K562 (cell line): ENCODE measurements around the gene UNC45A. TPM values are rescaled to one million over a fixed set of nuclear protein-coding genes. Genes with fewer than 3 reads are reported as not detected.

Experiments
- ATF7 ChIP-seq: fragments of 450-650 bp; IDR thresholded peaks from 2 replicates; pipeline ENCODE4 v1.7.1; 2014; ENCODE audit warnings: mild to moderate bottlenecking, moderate library complexity
- CEBPB ChIP-seq: fragments of 450-650 bp; IDR thresholded peaks from 2 replicates; pipeline ENCODE4 v1.6.1; 2016; ENCODE audit warnings: missing genetic modification characterization, missing compliant biosample characterization
- HMG20A ChIP-seq: fragments of 450-650 bp; formaldehyde crosslinking; conservative IDR thresholded peaks from 2 replicates; pipeline ENCODE4 v1.4.0; 2020; ENCODE audit warnings: mild to moderate bottlenecking, mixed read lengths
- MYC ChIP-seq, 2 experiments: fragments of 250-450 bp in 1 of 2; sonication (Bioruptor Pico) in 1 of 2; IDR thresholded peaks; 2 replicates each; pipeline versions ENCODE4 v1.5.1 to v1.6.1; 2012 to 2021; ENCODE audit warnings: low read depth in 2 of 2, borderline replicate concordance in 1 of 2, improper control_type of control experiment in 1 of 2, low read length in 1 of 2, mild to moderate bottlenecking in 1 of 2, moderate library complexity in 1 of 2
- NCOA2 ChIP-seq, 2 experiments: fragments of 450-650 bp; IDR thresholded peaks; 2 replicates each; pipeline ENCODE4 v1.6.1; 2018; ENCODE audit warnings: mild to moderate bottlenecking in 2 of 2, moderate library complexity in 1 of 2; ENCODE audit not compliant: partially characterized antibody in 2 of 2
- NR4A1 ChIP-seq, 2 experiments: fragments of 250-450 bp in 1 of 2; fragments of 450-650 bp in 1 of 2; sonication (Bioruptor Pico) in 1 of 2; IDR thresholded peaks; 2 replicates each; pipeline versions ENCODE4 v1.4.0 to v1.6.1; 2016 to 2020; ENCODE audit warnings: mild to moderate bottlenecking in 2 of 2, missing compliant biosample characterization in 1 of 2, missing genetic modification characterization in 1 of 2, moderate library complexity in 1 of 2
- NRF1 ChIP-seq, 2 experiments: fragments of 450-650 bp; IDR thresholded peaks in 1 of 2; conservative IDR thresholded peaks in 1 of 2; 2 replicates each; pipeline ENCODE4 v1.6.1; 2014; ENCODE audit warnings: mild to moderate bottlenecking in 2 of 2
- PPARD ChIP-seq: fragments of 250-450 bp; sonication (Bioruptor Pico); IDR thresholded peaks from 2 replicates; pipeline ENCODE4 v1.8.0; 2022; ENCODE audit warnings: inconsistent platforms, mild to moderate bottlenecking, moderate library complexity
- PRPF4 ChIP-seq: fragments of 200-400 bp; formaldehyde crosslinking; IDR thresholded peaks from one replicate; pipeline ENCODE4 v1.6.1; 2017; ENCODE audit warnings: low read length, low read depth, mild to moderate bottlenecking; ENCODE audit not compliant: insufficient read depth, poor library complexity, severe bottlenecking
- STAT5A ChIP-seq: IDR thresholded peaks from 2 replicates; pipeline ENCODE4 v1.6.1; 2012; ENCODE audit warnings: low read length, inconsistent platforms, borderline replicate concordance
- STAT5B ChIP-seq: fragments of 250-450 bp; sonication (Bioruptor Pico); IDR thresholded peaks from 2 replicates; pipeline ENCODE4 v1.8.0; 2021; ENCODE audit warnings: mild to moderate bottlenecking, inconsistent platforms
- THRAP3 ChIP-seq: fragments of 450-650 bp; IDR thresholded peaks from 2 replicates; pipeline ENCODE4 v1.6.1; 2016; ENCODE audit warnings: mild to moderate bottlenecking, inconsistent platforms, borderline replicate concordance
- ZKSCAN3 ChIP-seq: fragments of 250-450 bp; sonication (Bioruptor Pico); IDR thresholded peaks from 2 replicates; pipeline ENCODE4 v1.4.0; 2020
- ZNF143 ChIP-seq: sonication (generic); formaldehyde crosslinking; IDR thresholded peaks from 2 replicates; pipeline ENCODE4 v1.9.0; 2022; ENCODE audit warnings: mild to moderate bottlenecking, missing genetic modification reagents
- ZNF586 ChIP-seq: fragments of 450-650 bp; formaldehyde crosslinking; conservative IDR thresholded peaks from 2 replicates; pipeline ENCODE4 v1.4.0; 2020; ENCODE audit warnings: mild to moderate bottlenecking, moderate library complexity
- ZNF778 ChIP-seq: fragments of 450-650 bp; formaldehyde crosslinking; IDR thresholded peaks from 2 replicates; pipeline ENCODE4 v1.4.0; 2020; ENCODE audit warnings: mild to moderate bottlenecking, moderate library complexity
- polyA plus RNA-seq, 8 experiments: library from polyadenylated mRNA; depleted of rRNA in 4 of 8; stranded (reverse) in 5 of 8; unstranded in 3 of 8; fragments of >200 nt; fragmentation: Nextera tagmentation in 2 of 8; fragmentation: Illumina TruSeq in 1 of 8; extraction: Ambion mirVana in 2 of 8; extraction: Trizol in 1 of 8; gene quantifications; 2 replicates each; pipeline versions ENCODE4 v1.2.1 to v1.2.3, GENCODE V29; 2011 to 2014; ENCODE audit warnings: inconsistent platforms in 1 of 8, missing spikeins in 1 of 8
- total RNA-seq, 7 experiments: library from RNA; depleted of rRNA in 6 of 7; stranded (reverse); fragments of >200 nt in 6 of 7; fragmentation: Illumina TruSeq in 2 of 7; extraction: Trizol in 2 of 7; gene quantifications; 2 replicates each; pipeline versions ENCODE4 v1.2.1 to v1.2.3, GENCODE V29; 2011 to 2021; ENCODE audit warnings: low replicate concordance in 1 of 7
- TF ChIP-seq, protein P1 (sequence below): sonication (generic); formaldehyde crosslinking; IDR thresholded peaks from 2 replicates; pipeline ENCODE4 v1.8.1; 2023; ENCODE audit warnings: mild to moderate bottlenecking, missing genetic modification reagents
- TF ChIP-seq, protein P2 (sequence below): sonication (generic); formaldehyde crosslinking; IDR thresholded peaks from 2 replicates; pipeline ENCODE4 v1.9.0; 2022; ENCODE audit warnings: mild to moderate bottlenecking, missing genetic modification reagents
- TF ChIP-seq, protein P3 (sequence below): fragments of 250-450 bp; sonication (Bioruptor Pico); IDR thresholded peaks from 2 replicates; pipeline ENCODE4 v1.4.0; 2020
- TF ChIP-seq, protein P4 (sequence below): sonication (generic); formaldehyde crosslinking; IDR thresholded peaks from 2 replicates; pipeline ENCODE4 v1.8.0; 2022; ENCODE audit warnings: missing genetic modification reagents, mild to moderate bottlenecking, moderate library complexity, borderline replicate concordance
- TF ChIP-seq, protein P5 (sequence below), 2 experiments: fragments of 250-450 bp in 1 of 2; fragments of 450-650 bp in 1 of 2; sonication (Bioruptor Pico) in 1 of 2; IDR thresholded peaks; 2 replicates each; pipeline versions ENCODE4 v1.6.1 to v1.8.0; 2016 to 2021; ENCODE audit warnings: mild to moderate bottlenecking in 2 of 2, moderate library complexity in 2 of 2, missing compliant biosample characterization in 1 of 2, missing genetic modification characterization in 1 of 2

The UNC45A gene
- total and polyA plus RNA-seq, 9 of the 15 experiments (the other 6 are each of a cell fraction or from before 2014, with no cell fraction given): 22.4 to 79.3 (median 43.7) TPM

DNA sequence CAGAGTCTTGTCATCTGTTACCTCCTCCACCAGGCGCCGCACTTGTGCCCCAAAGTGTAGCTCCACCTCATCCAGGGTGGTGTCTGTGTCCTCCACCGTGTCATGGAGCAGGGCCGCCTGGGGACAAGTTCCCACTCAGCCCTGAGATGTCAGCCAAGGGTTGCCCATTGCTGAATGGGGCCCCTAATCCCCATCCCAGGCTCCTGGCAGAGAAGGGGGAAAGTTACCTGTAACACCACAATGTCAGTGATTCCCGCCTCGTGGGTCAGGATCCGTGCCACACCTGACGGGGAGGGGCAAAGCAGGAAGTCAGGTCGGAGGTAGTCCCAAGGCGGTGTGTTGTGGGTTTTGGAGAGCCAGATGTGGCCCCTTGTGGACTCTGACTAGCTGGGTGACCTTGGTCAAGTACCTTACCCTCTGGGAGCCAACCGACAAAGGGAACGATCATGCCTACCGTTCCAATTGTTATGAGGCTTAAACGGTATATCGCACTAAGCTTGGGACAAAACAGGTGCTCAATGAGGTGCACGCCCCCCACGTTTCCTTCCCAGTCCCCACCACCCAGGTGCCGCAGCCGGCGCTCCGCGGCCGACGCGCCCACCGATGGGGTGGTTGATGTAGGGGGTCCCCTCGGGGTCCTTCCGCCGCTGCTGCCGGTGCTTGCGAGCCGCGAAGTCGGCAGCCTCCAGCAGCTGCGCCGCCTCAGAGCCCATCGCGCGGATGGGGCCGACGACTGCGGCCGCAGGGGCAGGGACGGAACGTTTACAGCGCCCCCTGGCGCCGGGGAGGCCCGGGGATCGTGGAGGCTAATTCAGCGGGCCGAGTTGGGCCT is 3.0 kb upstream of the UNC45A start, which contains the start of gene HDDC3 (continued):
- TF ChIP-seq, protein P1, sequence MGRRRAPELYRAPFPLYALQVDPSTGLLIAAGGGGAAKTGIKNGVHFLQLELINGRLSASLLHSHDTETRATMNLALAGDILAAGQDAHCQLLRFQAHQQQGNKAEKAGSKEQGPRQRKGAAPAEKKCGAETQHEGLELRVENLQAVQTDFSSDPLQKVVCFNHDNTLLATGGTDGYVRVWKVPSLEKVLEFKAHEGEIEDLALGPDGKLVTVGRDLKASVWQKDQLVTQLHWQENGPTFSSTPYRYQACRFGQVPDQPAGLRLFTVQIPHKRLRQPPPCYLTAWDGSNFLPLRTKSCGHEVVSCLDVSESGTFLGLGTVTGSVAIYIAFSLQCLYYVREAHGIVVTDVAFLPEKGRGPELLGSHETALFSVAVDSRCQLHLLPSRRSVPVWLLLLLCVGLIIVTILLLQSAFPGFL (CRISPR knock-in tag): no peak
- no peak for TF ChIP-seq NR4A1 (CRISPR knock-in tag; IDR thresholded peaks at IDR 0.05)
- TF ChIP-seq NR4A1 (tag; IDR thresholded peaks at IDR 0.05): no peak
- no peak for TF ChIP-seq ZKSCAN3 (CRISPR knock-in tag)
- no peak for TF ChIP-seq NCOA2 (IDR thresholded peaks at IDR 0.05; ENCODE audit: partially characterized antibody in 2 of 2)
- TF ChIP-seq, protein P2, sequence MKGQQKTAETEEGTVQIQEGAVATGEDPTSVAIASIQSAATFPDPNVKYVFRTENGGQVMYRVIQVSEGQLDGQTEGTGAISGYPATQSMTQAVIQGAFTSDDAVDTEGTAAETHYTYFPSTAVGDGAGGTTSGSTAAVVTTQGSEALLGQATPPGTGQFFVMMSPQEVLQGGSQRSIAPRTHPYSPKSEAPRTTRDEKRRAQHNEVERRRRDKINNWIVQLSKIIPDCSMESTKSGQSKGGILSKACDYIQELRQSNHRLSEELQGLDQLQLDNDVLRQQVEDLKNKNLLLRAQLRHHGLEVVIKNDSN: no peak
- no peak for TF ChIP-seq PPARD (CRISPR knock-in tag)
- no peak for TF ChIP-seq STAT5B (CRISPR knock-in tag)
- TF ChIP-seq, protein P3, sequence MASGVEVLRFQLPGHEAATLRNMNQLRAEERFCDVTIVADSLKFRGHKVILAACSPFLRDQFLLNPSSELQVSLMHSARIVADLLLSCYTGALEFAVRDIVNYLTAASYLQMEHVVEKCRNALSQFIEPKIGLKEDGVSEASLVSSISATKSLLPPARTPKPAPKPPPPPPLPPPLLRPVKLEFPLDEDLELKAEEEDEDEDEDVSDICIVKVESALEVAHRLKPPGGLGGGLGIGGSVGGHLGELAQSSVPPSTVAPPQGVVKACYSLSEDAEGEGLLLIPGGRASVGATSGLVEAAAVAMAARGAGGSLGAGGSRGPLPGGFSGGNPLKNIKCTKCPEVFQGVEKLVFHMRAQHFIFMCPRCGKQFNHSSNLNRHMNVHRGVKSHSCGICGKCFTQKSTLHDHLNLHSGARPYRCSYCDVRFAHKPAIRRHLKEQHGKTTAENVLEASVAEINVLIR (CRISPR knock-in tag): no peak
- TF ChIP-seq, protein P4, sequence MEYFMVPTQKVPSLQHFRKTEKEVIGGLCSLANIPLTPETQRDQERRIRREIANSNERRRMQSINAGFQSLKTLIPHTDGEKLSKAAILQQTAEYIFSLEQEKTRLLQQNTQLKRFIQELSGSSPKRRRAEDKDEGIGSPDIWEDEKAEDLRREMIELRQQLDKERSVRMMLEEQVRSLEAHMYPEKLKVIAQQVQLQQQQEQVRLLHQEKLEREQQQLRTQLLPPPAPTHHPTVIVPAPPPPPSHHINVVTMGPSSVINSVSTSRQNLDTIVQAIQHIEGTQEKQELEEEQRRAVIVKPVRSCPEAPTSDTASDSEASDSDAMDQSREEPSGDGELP (CRISPR knock-in tag): peak; percentile 87
- TF ChIP-seq NRF1 (conservative IDR thresholded peaks at IDR 0.05 in 1 of 2, IDR thresholded peaks at IDR 0.05 in 1 of 2): peak; percentile 78 to 82
- no peak for TF ChIP-seq HMG20A
- TF ChIP-seq, protein P5, sequence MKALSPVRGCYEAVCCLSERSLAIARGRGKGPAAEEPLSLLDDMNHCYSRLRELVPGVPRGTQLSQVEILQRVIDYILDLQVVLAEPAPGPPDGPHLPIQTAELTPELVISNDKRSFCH (CRISPR knock-in tag; IDR thresholded peaks at IDR 0.05): no peak
- TF ChIP-seq, protein P5 (tag; IDR thresholded peaks at IDR 0.05): no peak
- TF ChIP-seq CEBPB (tag): no peak
- TF ChIP-seq ZNF586 (CRISPR knock-in tag): no peak
- no peak for TF ChIP-seq THRAP3
- TF ChIP-seq ATF7: peak; percentile 46; the same call in 1 of the 2 replicates
- no peak for TF ChIP-seq ZNF778 (CRISPR knock-in tag)
- TF ChIP-seq MYC (IDR thresholded peaks at IDR 0.05; ENCODE audit: low read depth, low read length): peak; percentile 80
- no peak; the same call in 1 of the 2 replicates for TF ChIP-seq MYC (CRISPR knock-in tag; IDR thresholded peaks at IDR 0.05; ENCODE audit: borderline replicate concordance, low read depth)
- no peak for TF ChIP-seq ZNF143 (CRISPR knock-in tag)
- no peak for TF ChIP-seq PRPF4
- no peak for TF ChIP-seq STAT5A
